Thoracic aorta (tissue), 2 donors: ENCODE data around the gene BRD4. TPM values are rescaled to one million over a fixed set of nuclear protein-coding genes. Genes with fewer than 3 reads are reported as not detected.
A peak's percentile ranks its signal among the peaks of the same experiment; 100 is the strongest.

Experiments used
- ATAC-seq: fragments of 150-250 bp; one replicate; pipeline ENCODE4 v1.8.0; 2017; ENCODE audit warnings: low read depth; ENCODE audit not compliant: insufficient number of reproducible peaks, low FRiP score
- DNase-seq: peaks from one replicate; pipeline ENCODE4 v3.0.0-alpha.2; 2020; ENCODE audit warnings: low spot score
- H3K27ac ChIP-seq, 2 donors: fragments of 200-600 bp; sonication (generic); 1 replicate in 1 of 2; 2 replicates in 1 of 2; pipeline ENCODE4 v1.5.1; 2016; ENCODE audit warnings: mild to moderate bottlenecking in 2 of 2, moderate library complexity in 2 of 2
- H3K27me3 ChIP-seq: fragments of 200-600 bp; sonication (generic); replicated peaks from 2 replicates; pipeline ENCODE4 v1.6.0; 2016; ENCODE audit warnings: mild to moderate bottlenecking; ENCODE audit not compliant: insufficient read depth
- H3K36me3 ChIP-seq: fragments of 200-600 bp; sonication (generic); one replicate; pipeline ENCODE4 v1.5.1; 2016
- H3K4me1 ChIP-seq, 2 donors: fragments of 200-600 bp; sonication (generic); 1 replicate in 1 of 2; 2 replicates in 1 of 2; pipeline versions ENCODE4 v1.5.1 to v1.6.0; 2016; ENCODE audit warnings: low read depth in 2 of 2, mild to moderate bottlenecking in 1 of 2; ENCODE audit not compliant: control insufficient read depth in 1 of 2
- H3K4me3 ChIP-seq: fragments of 200-600 bp; sonication (generic); 2 replicates; pipeline ENCODE4 v1.5.1; 2016; ENCODE audit warnings: mild to moderate bottlenecking
- H3K9me3 ChIP-seq: fragments of 200-600 bp; sonication (generic); 2 replicates; pipeline ENCODE4 v1.5.1; 2016
- CTCF ChIP-seq: fragments of 200-600 bp; sonication (generic); IDR thresholded peaks from one replicate; pipeline ENCODE4 v1.5.1; 2019; ENCODE audit warnings: antibody characterized with exemption
- total RNA-seq, 2 donors: library from RNA; depleted of rRNA; stranded (reverse); fragments of >200 nt; gene quantifications; one replicate each; pipeline versions ENCODE4 v1.1.0 to v1.2.3, GENCODE V29; 2016

Gene BRD4
- total RNA-seq, 2 donors from 2014 or later, result 49.0 to 70.9 TPM

GRCh38 chr19:15222738-15223648 lies 109.3 kb downstream of the BRD4 start:
- Histone ChIP-seq H3K27me3 (no peaks in the 10 kb centered on the region), H3K9me3 (no peaks in the 10 kb centered on the region), H3K4me3 (peak overlapping the region; percentile 78), H3K36me3 (no peaks in the 10 kb centered on the region), H3K27ac (peak overlapping the region; percentile 42 to 47), H3K4me1 (peaks cover 5 to 16% of the 10 kb centered on the region in 2 donors)
- TF ChIP-seq CTCF, result no peak
- DNase-seq, result peak; percentile 70
- ATAC-seq, result peak; percentile 91

GRCh38 chr19:15220833-15221232 lies 111.5 kb downstream of the BRD4 start:
- no peak overlapping the region for H3K4me3 ChIP-seq
- DNase-seq (no peak), ATAC-seq (no peak)
- no peaks in the 10 kb centered on the region for H3K36me3 ChIP-seq
- TF ChIP-seq CTCF, result no peak
- H3K27ac ChIP-seq, result peak overlapping the region in 1 of 2 donors; percentile 26
- peaks cover 5 to 16% of the 10 kb centered on the region in 2 donors for H3K4me1 ChIP-seq
- H3K9me3 ChIP-seq, result no peaks in the 10 kb centered on the region
- H3K27me3 ChIP-seq, result no peaks in the 10 kb centered on the region

GRCh38 chr19:15218501-15218900 lies 113.8 kb downstream of the BRD4 start:
- Histone ChIP-seq H3K27ac (no peak overlapping the region), H3K36me3 (no peaks in the 10 kb centered on the region), H3K27me3 (no peaks in the 10 kb centered on the region), H3K4me3 (no peak overlapping the region), H3K4me1 (peaks cover 9 to 30% of the 10 kb centered on the region in 2 donors), H3K9me3 (no peaks in the 10 kb centered on the region)
- DNase-seq (no peak), ATAC-seq (no peak)
- TF ChIP-seq CTCF, result no peak

GRCh38 chr19:15216363-15216762 lies 116.0 kb downstream of the BRD4 start:
- ATAC-seq (no peak), DNase-seq (no peak)
- Histone ChIP-seq H3K4me1 (peaks cover 4 to 34% of the 10 kb centered on the region in 2 donors), H3K4me3 (no peak overlapping the region), H3K27me3 (no peaks in the 10 kb centered on the region), H3K9me3 (no peaks in the 10 kb centered on the region), H3K36me3 (no peaks in the 10 kb centered on the region), H3K27ac (no peak overlapping the region)
- TF ChIP-seq CTCF, result no peak

GRCh38 chr19:15213715-15214381 lies 118.5 kb downstream of the BRD4 start:
- Histone ChIP-seq H3K9me3 (no peaks in the 10 kb centered on the region), H3K4me3 (peak overlapping the region; percentile 28), H3K27me3 (no peaks in the 10 kb centered on the region), H3K4me1 (peaks cover 17 to 58% of the 10 kb centered on the region in 2 donors), H3K27ac (peak overlapping the region; percentile 62), H3K36me3 (no peaks in the 10 kb centered on the region)
- TF ChIP-seq CTCF, result no peak
- ATAC-seq (peak; percentile 47), DNase-seq (peak; percentile 83)
